ENCODE measurements around the gene TOM1L2.

GRCh38 chr17:17983776-17984175 lies 11.6 kb upstream of the TOM1L2 start:
- TF ChIP-seq CTCF (IDR thresholded peaks at IDR 0.05; ENCODE audit: low read depth, low read length, poor library complexity, severe bottlenecking) (no peak), EZH2phosphoT487 (IDR thresholded peaks at IDR 0.05; ENCODE audit: borderline replicate concordance, low read length) (no peak)
